ENCODE measurements around the gene NHS.
"Not testable (repeated sequence)": the region's sequence is repeated elsewhere in the genome, so short reads cannot be mapped to it uniquely, and the experiment has no call there.

The NHS gene

DNA sequence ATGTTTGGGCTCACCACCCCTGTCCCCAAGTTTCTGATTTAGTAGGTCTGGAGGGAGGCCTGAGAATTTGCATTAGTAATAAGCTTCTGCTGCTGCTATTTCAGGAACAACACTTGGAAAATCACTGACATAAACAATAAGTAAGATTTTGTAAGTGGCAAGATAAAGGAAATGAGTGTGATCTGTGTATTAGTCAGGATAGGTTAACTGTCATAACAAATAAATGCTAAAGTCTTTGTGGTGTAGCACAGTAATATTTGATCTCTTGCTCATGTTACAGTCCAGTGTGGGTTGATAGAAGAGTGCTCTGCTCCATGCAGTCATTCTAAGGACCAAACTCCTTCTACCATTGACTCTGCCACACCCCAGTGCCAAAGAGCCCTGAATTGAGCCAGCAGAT, 67.0 kb downstream of the NHS start:
- Histone ChIP-seq H3K36me3 (no peaks in the 10 kb centered on the region), H3K9me3 (no peaks in the 10 kb centered on the region), H3K4me3 (ENCODE audit: low read depth, low read length) (no peak overlapping the region), H3K27me3 (no peaks in the 10 kb centered on the region), H3K4me1 (no peaks in the 10 kb centered on the region)
- no peak for TF ChIP-seq CTCF (IDR thresholded peaks at IDR 0.05; ENCODE audit: low read depth, low read length)
- no peak for DNase-seq

- Histone ChIP-seq H3K9me3 (no peaks in the 10 kb centered on the region), H3K4me1 (no peaks in the 10 kb centered on the region), H3K4me3 (ENCODE audit: low read depth, low read length) (no peak overlapping the region), H3K27me3 (no peaks in the 10 kb centered on the region), H3K36me3 (no peaks in the 10 kb centered on the region)
- TF ChIP-seq CTCF (IDR thresholded peaks at IDR 0.05; ENCODE audit: low read depth, low read length): no peak
- DNase-seq: no peak
Measured at GRCh38 chrX:17442898-17443297, 67.9 kb downstream of the NHS start.

DNA sequence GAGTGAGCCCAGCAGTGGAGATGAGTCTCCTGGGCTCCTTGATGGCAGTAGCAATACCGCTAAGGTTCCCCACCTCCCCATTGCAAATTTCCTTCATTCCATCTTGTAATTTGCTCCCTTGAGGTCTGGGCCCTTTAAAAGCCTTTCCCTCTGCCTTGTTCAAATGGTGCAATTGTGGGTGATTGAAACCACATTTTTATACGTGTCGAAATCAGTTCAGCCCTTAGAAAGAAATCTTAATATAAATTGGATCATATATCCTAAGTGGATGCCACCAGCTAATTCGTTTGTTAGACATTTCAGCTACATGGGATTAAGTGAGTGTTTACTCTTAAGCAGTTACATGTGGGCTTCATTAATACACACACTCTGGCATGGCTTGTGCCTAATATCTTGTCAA, 68.6 kb downstream of the NHS start:
- DNase-seq: no peak
- no peak overlapping the region for H3K4me3 ChIP-seq (ENCODE audit: low read depth, low read length)

DNA sequence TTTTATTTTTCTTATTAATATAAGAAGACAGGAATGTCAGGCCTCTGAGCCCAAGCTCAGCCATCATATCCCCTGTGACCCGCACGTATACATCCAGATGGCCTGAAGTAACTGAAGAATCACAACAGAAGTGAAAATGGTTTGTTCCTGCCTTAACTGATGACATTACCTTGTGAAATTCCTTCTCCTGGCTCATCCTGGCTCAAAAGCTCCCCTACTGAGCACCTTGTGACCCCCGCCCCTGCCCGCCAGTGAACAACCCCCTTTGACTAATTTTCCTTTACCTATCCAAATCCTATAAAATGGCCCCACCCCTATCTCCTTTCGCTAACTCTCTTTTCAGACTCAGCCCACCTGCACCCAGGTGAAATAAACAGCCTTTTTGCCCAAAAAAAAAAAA, 71.3 kb downstream of the NHS start:
- DNase-seq; H3K4me3 ChIP-seq (ENCODE audit: low read depth, low read length); H3K27me3 ChIP-seq; H3K36me3 ChIP-seq; H3K9me3 ChIP-seq; H3K4me1 ChIP-seq: not testable (repeated sequence)

More for the DNA sequence above, 68.6 kb downstream of the NHS start:
- H3K36me3 ChIP-seq: no peaks in the 10 kb centered on the region
- H3K9me3 ChIP-seq: no peaks in the 10 kb centered on the region
- no peaks in the 10 kb centered on the region for H3K27me3 ChIP-seq
- no peaks in the 10 kb centered on the region for H3K4me1 ChIP-seq
- TF ChIP-seq CTCF (IDR thresholded peaks at IDR 0.05; ENCODE audit: low read depth, low read length): no peak

DNA sequence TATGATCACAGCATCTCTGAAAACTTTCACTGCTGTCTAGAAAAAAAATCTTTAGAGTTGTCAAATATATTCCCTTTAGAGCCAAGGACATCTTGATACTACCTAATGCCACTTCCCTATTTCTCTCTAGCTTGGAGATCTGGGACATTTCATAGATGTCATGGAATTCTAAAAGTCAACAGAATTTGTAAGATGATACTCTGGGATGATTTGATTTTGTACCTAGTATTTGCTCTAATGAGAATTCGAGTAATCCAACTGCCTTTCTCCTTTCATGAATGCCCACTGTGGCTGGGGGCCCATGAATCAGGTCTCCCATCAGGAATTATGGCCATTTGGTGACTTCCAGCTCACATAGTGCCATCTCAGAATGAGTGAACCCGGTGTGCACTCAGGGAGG, 73.2 kb downstream of the NHS start:
- Histone ChIP-seq H3K27me3 (no peaks in the 10 kb centered on the region), H3K4me1 (no peaks in the 10 kb centered on the region), H3K4me3 (ENCODE audit: low read depth, low read length) (no peak overlapping the region), H3K36me3 (no peaks in the 10 kb centered on the region), H3K9me3 (no peaks in the 10 kb centered on the region)
- no peak for TF ChIP-seq CTCF (IDR thresholded peaks at IDR 0.05; ENCODE audit: low read depth, low read length)
- no peak for DNase-seq

DNA sequence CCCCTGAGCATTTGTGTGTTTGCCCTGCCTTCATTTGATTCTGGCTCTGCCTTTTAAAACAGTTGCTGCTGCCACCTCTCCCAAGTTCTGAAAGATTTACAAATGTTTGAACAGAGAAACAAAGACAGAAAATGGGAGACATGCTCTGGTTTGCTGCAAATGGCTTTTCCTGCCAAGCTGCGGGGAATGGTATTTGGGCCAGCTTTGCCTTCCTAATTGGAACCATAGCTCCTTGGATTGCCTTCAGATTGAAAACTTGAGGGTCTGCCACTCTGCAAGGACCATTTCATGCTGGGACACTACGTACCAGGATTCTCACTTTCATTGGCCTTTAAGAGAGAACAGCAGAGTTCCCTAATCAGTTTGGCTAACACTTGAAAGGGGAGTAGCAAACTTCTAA, 74.9 kb downstream of the NHS start:
- no peaks in the 10 kb centered on the region for H3K36me3 ChIP-seq
- no peak overlapping the region for H3K4me3 ChIP-seq (ENCODE audit: low read depth, low read length)
- H3K27me3 ChIP-seq: no peaks in the 10 kb centered on the region
- no peak for TF ChIP-seq CTCF (IDR thresholded peaks at IDR 0.05; ENCODE audit: low read depth, low read length)
- no peak for DNase-seq
- H3K4me1 ChIP-seq: no peaks in the 10 kb centered on the region
- H3K9me3 ChIP-seq: no peaks in the 10 kb centered on the region

- Histone ChIP-seq H3K9me3 (no peaks in the 10 kb centered on the region), H3K27me3 (no peaks in the 10 kb centered on the region), H3K4me3 (ENCODE audit: low read depth, low read length) (no peak overlapping the region), H3K4me1 (no peaks in the 10 kb centered on the region), H3K36me3 (no peaks in the 10 kb centered on the region)
- no peak for DNase-seq
- no peak for TF ChIP-seq CTCF (IDR thresholded peaks at IDR 0.05; ENCODE audit: low read depth, low read length)
Measured at GRCh38 chrX:17453788-17454187, 78.8 kb downstream of the NHS start.

All from BE2C (cell line).